ENCODE data around the gene MAB21L4. TPM values are rescaled to one million over a fixed set of nuclear protein-coding genes. Genes with fewer than 3 reads are reported as not detected.
A peak's percentile ranks its signal among the peaks of the same experiment; 100 is the strongest.

The MAB21L4 gene
- total and polyA plus RNA-seq, 10 donors = 0.04 to 0.70 (median 0.23) TPM; not detected in 6

GRCh38 chr2:240906141-240906910 lies 10.4 kb upstream of the MAB21L4 start, which contains the start of gene CROCC2:
Gene CROCC2, plus strand, starts transcription at chr2:240906336. Its CDS starts 178 bp downstream, at chr2:240906514.
- Histone ChIP-seq H3K36me3 (no peaks in the 10 kb centered on the region), H3K4me3 (no peak within 1 kb of the TSS), H3K27me3 (replicated peaks in 1 of 7) (peaks cover 0 to 30% (median 0%) of the 10 kb centered on the region in 7 donors), H3K4me1 (peaks cover 0 to 21% (median 6%) of the 10 kb centered on the region in 6 donors), H3K9me3 (no peaks in the 10 kb centered on the region), H3K27ac (no peak within 1 kb of the TSS)
- intact Hi-C loops (cut with DNase I; ENCODE audit: low total_unique reads) = no loop called here
- no peak for TF ChIP-seq POLR2A (IDR thresholded peaks at IDR 0.05)
- TF ChIP-seq POLR2AphosphoS5 (IDR thresholded peaks at IDR 0.05) = no peak
- TF ChIP-seq, protein P1, sequence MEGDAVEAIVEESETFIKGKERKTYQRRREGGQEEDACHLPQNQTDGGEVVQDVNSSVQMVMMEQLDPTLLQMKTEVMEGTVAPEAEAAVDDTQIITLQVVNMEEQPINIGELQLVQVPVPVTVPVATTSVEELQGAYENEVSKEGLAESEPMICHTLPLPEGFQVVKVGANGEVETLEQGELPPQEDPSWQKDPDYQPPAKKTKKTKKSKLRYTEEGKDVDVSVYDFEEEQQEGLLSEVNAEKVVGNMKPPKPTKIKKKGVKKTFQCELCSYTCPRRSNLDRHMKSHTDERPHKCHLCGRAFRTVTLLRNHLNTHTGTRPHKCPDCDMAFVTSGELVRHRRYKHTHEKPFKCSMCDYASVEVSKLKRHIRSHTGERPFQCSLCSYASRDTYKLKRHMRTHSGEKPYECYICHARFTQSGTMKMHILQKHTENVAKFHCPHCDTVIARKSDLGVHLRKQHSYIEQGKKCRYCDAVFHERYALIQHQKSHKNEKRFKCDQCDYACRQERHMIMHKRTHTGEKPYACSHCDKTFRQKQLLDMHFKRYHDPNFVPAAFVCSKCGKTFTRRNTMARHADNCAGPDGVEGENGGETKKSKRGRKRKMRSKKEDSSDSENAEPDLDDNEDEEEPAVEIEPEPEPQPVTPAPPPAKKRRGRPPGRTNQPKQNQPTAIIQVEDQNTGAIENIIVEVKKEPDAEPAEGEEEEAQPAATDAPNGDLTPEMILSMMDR (IDR thresholded peaks at IDR 0.05 in 8 of 11, conservative IDR thresholded peaks at IDR 0.05 in 3 of 11) = no peak
- 65 to 91% (median 82%) methylated on average over 8 to 23 of the region's 23 CpGs for WGBS, 5 donors
- no peak for DNase-seq

GRCh38 chr2:240905176-240905781 lies 9.3 kb upstream of the MAB21L4 start:
- H3K4me3 ChIP-seq = no peak overlapping the region
- 51 to 79% (median 58%) methylated on average over 5 to 13 of the region's 13 CpGs for WGBS, 5 donors
- peak; percentile 71 for DNase-seq
- H3K4me1 ChIP-seq = peaks cover 0 to 21% (median 6%) of the 10 kb centered on the region in 6 donors
- H3K36me3 ChIP-seq = no peaks in the 10 kb centered on the region
- no peak for TF ChIP-seq POLR2A (IDR thresholded peaks at IDR 0.05)
- TF ChIP-seq, protein P1 (IDR thresholded peaks at IDR 0.05 in 8 of 11, conservative IDR thresholded peaks at IDR 0.05 in 3 of 11) = no peak
- no peak for TF ChIP-seq POLR2AphosphoS5 (IDR thresholded peaks at IDR 0.05)
- no peaks in the 10 kb centered on the region for H3K9me3 ChIP-seq
- intact Hi-C loops (cut with DNase I; ENCODE audit: low total_unique reads) = no loop called here
- peaks cover 0 to 24% (median 0%) of the 10 kb centered on the region in 7 donors for H3K27me3 ChIP-seq (replicated peaks in 1 of 7)
- H3K27ac ChIP-seq = no peak overlapping the region

- Histone ChIP-seq H3K4me1 (peaks cover 0 to 29% (median 11%) of the 10 kb centered on the region in 6 donors), H3K27ac (no peak overlapping the region), H3K9me3 (no peaks in the 10 kb centered on the region), H3K4me3 (no peak overlapping the region), H3K27me3 (replicated peaks in 1 of 7) (peaks cover 0 to 19% (median 0%) of the 10 kb centered on the region in 7 donors), H3K36me3 (no peaks in the 10 kb centered on the region)
- intact Hi-C loops (cut with DNase I; ENCODE audit: low total_unique reads) = no loop called here
- 75 to 88% (median 80%) methylated on average over 12 to 19 of the region's 19 CpGs for WGBS, 5 donors
- no peak for TF ChIP-seq POLR2AphosphoS5 (IDR thresholded peaks at IDR 0.05)
- TF ChIP-seq, protein P1 (IDR thresholded peaks at IDR 0.05 in 8 of 11, conservative IDR thresholded peaks at IDR 0.05 in 3 of 11) = no peak
- no peak for TF ChIP-seq POLR2A (IDR thresholded peaks at IDR 0.05)
- peak; percentile 72 for DNase-seq
These were observed 8.5 kb upstream of the MAB21L4 start for GRCh38 chr2:240904216-240905175.
